H1 (cell line): ENCODE measurements around the gene RNF114. TPM values are rescaled to one million over a fixed set of nuclear protein-coding genes. Genes with fewer than 3 reads are reported as not detected.

Source experiments
- CTCF ChIA-PET: fragments of 300-600 bp; sonication (Branson Sonifier 250); formaldehyde crosslinking; loops from one replicate; lab custom pipeline; 2021; ENCODE audit not compliant: partially characterized antibody; lab: Charles Lee
- POLR2A ChIA-PET: fragments of 300-600 bp; sonication (Branson Sonifier 250); formaldehyde crosslinking; loops from one replicate; lab custom pipeline; 2021; ENCODE audit warnings: inconsistent platforms; ENCODE audit not compliant: partially characterized antibody; lab: Charles Lee
- DNase-seq, 2 experiments: peaks; one replicate each; pipeline versions ENCODE4 v3.0.0 to v3.0.0-alpha.2; 2010 to 2022; ENCODE audit warnings: low spot score in 2 of 2, low read depth in 1 of 2, mixed read lengths in 1 of 2
- FAIRE-seq: peaks from 2 replicates; lab custom pipeline; 2011; peaks lifted over from hg19 to GRCh38; lab: Jason Lieb, UNC
- H2AFZ ChIP-seq: 2 replicates; pipeline ENCODE4 v1.8.1; 2012; ENCODE audit warnings: low read length, inconsistent platforms
- H2AK5ac ChIP-seq: 2 replicates; pipeline ENCODE4 v1.6.1; 2013; ENCODE audit warnings: low read depth, low read length
- H2BK120ac ChIP-seq: replicated peaks from 2 replicates; pipeline ENCODE3; 2013; ENCODE audit warnings: low read depth, low read length, inconsistent platforms
- H2BK12ac ChIP-seq: 2 replicates; pipeline ENCODE4 v1.6.1; 2013; ENCODE audit warnings: low read depth, low read length
- H2BK15ac ChIP-seq: 2 replicates; pipeline ENCODE4 v1.6.1; 2013; ENCODE audit warnings: low read length
- H2BK20ac ChIP-seq: 2 replicates; pipeline ENCODE4 v1.6.1; 2013; ENCODE audit warnings: low read length
- H2BK5ac ChIP-seq: 2 replicates; pipeline ENCODE4 v1.6.1; 2013; ENCODE audit warnings: low read depth, low read length
- H3K14ac ChIP-seq: 2 replicates; pipeline ENCODE4 v1.6.1; 2013; ENCODE audit warnings: inconsistent platforms; ENCODE audit not compliant: insufficient read length
- H3K18ac ChIP-seq: 2 replicates; pipeline ENCODE4 v1.6.1; 2013; ENCODE audit warnings: low read length; ENCODE audit errors: extremely low read depth
- H3K23ac ChIP-seq: 2 replicates; pipeline ENCODE4 v1.6.1; 2013; ENCODE audit warnings: inconsistent platforms; ENCODE audit not compliant: insufficient read length
- H3K23me2 ChIP-seq: 2 replicates; pipeline ENCODE4 v1.6.1; 2013; ENCODE audit warnings: low read depth, low read length
- H3K27ac ChIP-seq: 2 replicates; pipeline ENCODE4 v1.6.1; 2011; ENCODE audit warnings: low read depth, low read length, inconsistent platforms
- H3K27me3 ChIP-seq, 4 experiments: replicated peaks in 1 of 4; 1 replicate in 1 of 4; 2 replicates in 3 of 4; pipeline versions ENCODE4 v1.6.1 to v1.8.1; 2011 to 2013; ENCODE audit warnings: low read length in 3 of 4, mild to moderate bottlenecking in 3 of 4, inconsistent platforms in 2 of 4, mixed read lengths in 2 of 4, moderate library complexity in 1 of 4; ENCODE audit not compliant: control insufficient read depth in 3 of 4, insufficient read depth in 3 of 4; ENCODE audit errors: extremely low read depth in 1 of 4
- H3K36me3 ChIP-seq, 4 experiments: 2 replicates each; pipeline versions ENCODE4 v1.6.1 to v1.8.1; 2011 to 2013; ENCODE audit warnings: mild to moderate bottlenecking in 4 of 4, low read length in 3 of 4, moderate library complexity in 2 of 4, control low read depth in 1 of 4, inconsistent platforms in 1 of 4; ENCODE audit not compliant: insufficient read depth in 4 of 4, control insufficient read depth in 2 of 4
- H3K4ac ChIP-seq: replicated peaks from 2 replicates; pipeline ENCODE3; 2013; ENCODE audit warnings: low read length, low read depth, mixed read lengths, inconsistent platforms; ENCODE audit not compliant: insufficient read length
- H3K4me1 ChIP-seq, 4 experiments: replicated peaks in 1 of 4; 1 replicate in 1 of 4; 2 replicates in 3 of 4; pipeline versions ENCODE4 v1.6.1 to v1.8.1; 2011 to 2013; ENCODE audit warnings: low read length in 3 of 4, inconsistent platforms in 2 of 4, mixed read lengths in 1 of 4; ENCODE audit not compliant: insufficient read depth in 4 of 4, control insufficient read depth in 3 of 4
- H3K4me2 ChIP-seq, 2 experiments: 2 replicates each; pipeline versions ENCODE4 v1.6.1 to v1.8.1; 2011 to 2013; ENCODE audit warnings: low read depth in 2 of 2, low read length in 2 of 2, control low read depth in 1 of 2, inconsistent platforms in 1 of 2, mild to moderate bottlenecking in 1 of 2; ENCODE audit not compliant: insufficient read depth in 1 of 2
- H3K4me3 ChIP-seq, 4 experiments: fragments of 200-600, 300-600 bp in 1 of 4; sonication (generic), shearing (Covaris generic), sonication (Bioruptor Twin) in 1 of 4; 2 replicates each; pipeline versions ENCODE4 v1.5.1 to v1.8.1; 2011 to 2016; ENCODE audit warnings: low read length in 4 of 4, low read depth in 3 of 4, control low read depth in 2 of 4, inconsistent platforms in 2 of 4, mild to moderate bottlenecking in 2 of 4, mixed read lengths in 1 of 4, moderate library complexity in 1 of 4; ENCODE audit not compliant: insufficient read depth in 2 of 4; ENCODE audit errors: extremely low read depth in 1 of 4
- H3K56ac ChIP-seq: replicated peaks from 2 replicates; pipeline ENCODE3; 2013; ENCODE audit warnings: low read depth, mild to moderate bottlenecking, mixed read lengths, low read length, inconsistent platforms; ENCODE audit not compliant: insufficient read length
- H3K79me1 ChIP-seq: 2 replicates; pipeline ENCODE4 v1.6.1; 2013; ENCODE audit warnings: low read depth, low read length, control low read depth
- H3K79me2 ChIP-seq, 2 experiments: 2 replicates each; pipeline versions ENCODE4 v1.6.1 to v1.8.1; 2012 to 2013; ENCODE audit warnings: low read length in 2 of 2, mild to moderate bottlenecking in 2 of 2, inconsistent platforms in 1 of 2; ENCODE audit not compliant: insufficient read depth in 2 of 2, control insufficient read depth in 1 of 2
- H3K9ac ChIP-seq, 4 experiments: replicated peaks in 1 of 4; 1 replicate in 1 of 4; 2 replicates in 3 of 4; pipeline versions ENCODE4 v1.6.1 to v1.8.1; 2011 to 2013; ENCODE audit warnings: low read depth in 3 of 4, low read length in 3 of 4, control low read depth in 2 of 4, mild to moderate bottlenecking in 2 of 4, moderate library complexity in 2 of 4, inconsistent platforms in 1 of 4; ENCODE audit errors: extremely low read depth in 1 of 4
- H3K9me3 ChIP-seq, 2 experiments: 2 replicates each; pipeline versions ENCODE4 v1.6.1 to v1.8.1; 2012 to 2013; ENCODE audit warnings: mild to moderate bottlenecking in 2 of 2, moderate library complexity in 2 of 2, control low read depth in 1 of 2, inconsistent platforms in 1 of 2, low read depth in 1 of 2, low read length in 1 of 2, mixed read lengths in 1 of 2; ENCODE audit not compliant: insufficient read depth in 2 of 2
- H4K20me1 ChIP-seq, 2 experiments: replicated peaks in 1 of 2; 2 replicates each; pipeline versions ENCODE3 to v1.8.1; 2011 to 2013; ENCODE audit warnings: inconsistent platforms in 2 of 2, low read length in 2 of 2, mild to moderate bottlenecking in 1 of 2; ENCODE audit not compliant: insufficient read depth in 2 of 2, control insufficient read depth in 1 of 2
- H4K5ac ChIP-seq: 2 replicates; pipeline ENCODE4 v1.6.1; 2013; ENCODE audit warnings: low read length, low read depth, mixed read lengths, inconsistent platforms; ENCODE audit not compliant: insufficient read length
- H4K8ac ChIP-seq: 2 replicates; pipeline ENCODE4 v1.8.0; 2013; ENCODE audit warnings: mild to moderate bottlenecking, moderate library complexity, low read length, inconsistent platforms; ENCODE audit not compliant: insufficient read depth; ENCODE audit errors: extremely low read depth
- H4K91ac ChIP-seq: replicated peaks from 2 replicates; pipeline ENCODE3; 2013; ENCODE audit warnings: low read length, mixed read lengths, inconsistent platforms; ENCODE audit not compliant: insufficient read length
- ATF2 ChIP-seq: IDR thresholded peaks from 2 replicates; pipeline ENCODE4 v1.6.1; 2012; ENCODE audit warnings: low read length, inconsistent platforms
- CHD1 ChIP-seq: IDR thresholded peaks from 2 replicates; pipeline ENCODE4 v1.6.1; 2012; ENCODE audit warnings: low read depth, low read length, improper control_type of control experiment
- HDAC6 ChIP-seq: IDR thresholded peaks from one replicate; pipeline ENCODE4 v1.7.1; 2012; ENCODE audit warnings: low read depth, mild to moderate bottlenecking, inconsistent platforms, low read length, moderate library complexity
- RFX5 ChIP-seq: IDR thresholded peaks from 2 replicates; pipeline ENCODE4 v1.6.1; 2011; ENCODE audit warnings: low read depth, low read length, improper control_type of control experiment, borderline replicate concordance
- WGBS, 2 experiments: shearing (Covaris generic) in 1 of 2; methylation state at CpG; one replicate each; pipeline versions ENCODE4 v1.1.6 to v1.1.7; 2013 to 2015; ENCODE audit warnings: low lambda C conversion rate in 2 of 2, mixed read lengths in 2 of 2, inconsistent platforms in 1 of 2, low coverage in 1 of 2, missing lambda C conversion rate in 1 of 2; ENCODE audit not compliant: insufficient replicate concordance in 2 of 2, insufficient coverage in 1 of 2, insufficient read length in 1 of 2; ENCODE audit errors: extremely low coverage in 1 of 2, missing lambda C conversion rate in 1 of 2; 5-methylcytosine and 5-hydroxymethylcytosine counted together
- long read RNA-seq, 2 experiments: library from RNA in 1 of 2; library from capped mRNA in 1 of 2; stranded (forward); transcript quantifications; one replicate each; pipeline ENCODE4 v2.0.0, GENCODE V29; 2021; ENCODE audit warnings: inconsistent platforms in 1 of 2
- polyA minus RNA-seq, 3 experiments: library from RNA; depleted of rRNA, polyadenylated mRNA; stranded (reverse); fragments of >200 nt; gene quantifications; 1 replicate in 2 of 3; 2 replicates in 1 of 3; pipeline ENCODE4 v1.2.3, GENCODE V29; 2011
- polyA plus RNA-seq, 7 experiments: library from polyadenylated mRNA; depleted of rRNA in 3 of 7; stranded (reverse) in 5 of 7; unstranded in 2 of 7; fragments of >200 nt in 5 of 7; fragments of 200-250 nt in 2 of 7; gene quantifications; 1 replicate in 5 of 7; 2 replicates in 1 of 7; 4 replicates in 1 of 7; pipeline versions ENCODE4 v1.2.1 to v1.2.3, GENCODE V29; 2011 to 2013; ENCODE audit warnings: missing spikeins in 2 of 7, mixed read lengths in 2 of 7
- total RNA-seq: library from RNA; stranded (reverse); fragmentation: NEBNext Ultra II Directional; extraction: Animal tissue kit (Norgen Biotek cat#: 25700); gene quantifications from 2 replicates; pipeline ENCODE4 v1.2.1, GENCODE V29; 2021

The RNF114 gene, protein sequence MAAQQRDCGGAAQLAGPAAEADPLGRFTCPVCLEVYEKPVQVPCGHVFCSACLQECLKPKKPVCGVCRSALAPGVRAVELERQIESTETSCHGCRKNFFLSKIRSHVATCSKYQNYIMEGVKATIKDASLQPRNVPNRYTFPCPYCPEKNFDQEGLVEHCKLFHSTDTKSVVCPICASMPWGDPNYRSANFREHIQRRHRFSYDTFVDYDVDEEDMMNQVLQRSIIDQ
- total RNA-seq = 81.7 and 82.0 TPM in 2 replicates
- 89.9 and 158 TPM in 2 replicates for polyA plus RNA-seq (2011; rRNA removed)
- 160 TPM for polyA plus RNA-seq (2011; cell fraction: cytosol; rRNA removed)
- polyA plus RNA-seq (2011; cell fraction: nucleus; rRNA removed) = 99.9 TPM
- 66.8 to 91.7 TPM (median 75.1 TPM) in 4 replicates for polyA plus RNA-seq (2012, experiment 1 of 2)
- 39.6 TPM for polyA plus RNA-seq (2012, experiment 2 of 2)
- 51.2 TPM for polyA plus RNA-seq (2013, experiment 1 of 2)
- polyA plus RNA-seq (2013, experiment 2 of 2) = 51.8 TPM
- 62.2 and 63.1 TPM in 2 replicates for polyA minus RNA-seq (2011; rRNA and poly(A)+ RNA removed)
- 69.6 TPM for polyA minus RNA-seq (2011; cell fraction: cytosol; rRNA and poly(A)+ RNA removed)
- 40.6 TPM for polyA minus RNA-seq (2011; cell fraction: nucleus; rRNA and poly(A)+ RNA removed)
- long read RNA-seq, experiment 1, transcript RNF114-201 (6 exons, 2,503 nt) = major isoform, 48 of 77 reads
- long read RNA-seq, experiment 1, partial matches to known transcripts = 3 of 77 reads
- long read RNA-seq, experiment 1, other reads (novel, unspliced or antisense) = 24 of 77 reads
- long read RNA-seq, experiment 2, transcript RNF114-201 (6 exons, 2,503 nt) = major isoform, 70 of 84 reads
- long read RNA-seq, experiment 2, partial matches to known transcripts = 3 of 84 reads
- long read RNA-seq, experiment 2, other reads (novel, unspliced or antisense) = 11 of 84 reads

DNA sequence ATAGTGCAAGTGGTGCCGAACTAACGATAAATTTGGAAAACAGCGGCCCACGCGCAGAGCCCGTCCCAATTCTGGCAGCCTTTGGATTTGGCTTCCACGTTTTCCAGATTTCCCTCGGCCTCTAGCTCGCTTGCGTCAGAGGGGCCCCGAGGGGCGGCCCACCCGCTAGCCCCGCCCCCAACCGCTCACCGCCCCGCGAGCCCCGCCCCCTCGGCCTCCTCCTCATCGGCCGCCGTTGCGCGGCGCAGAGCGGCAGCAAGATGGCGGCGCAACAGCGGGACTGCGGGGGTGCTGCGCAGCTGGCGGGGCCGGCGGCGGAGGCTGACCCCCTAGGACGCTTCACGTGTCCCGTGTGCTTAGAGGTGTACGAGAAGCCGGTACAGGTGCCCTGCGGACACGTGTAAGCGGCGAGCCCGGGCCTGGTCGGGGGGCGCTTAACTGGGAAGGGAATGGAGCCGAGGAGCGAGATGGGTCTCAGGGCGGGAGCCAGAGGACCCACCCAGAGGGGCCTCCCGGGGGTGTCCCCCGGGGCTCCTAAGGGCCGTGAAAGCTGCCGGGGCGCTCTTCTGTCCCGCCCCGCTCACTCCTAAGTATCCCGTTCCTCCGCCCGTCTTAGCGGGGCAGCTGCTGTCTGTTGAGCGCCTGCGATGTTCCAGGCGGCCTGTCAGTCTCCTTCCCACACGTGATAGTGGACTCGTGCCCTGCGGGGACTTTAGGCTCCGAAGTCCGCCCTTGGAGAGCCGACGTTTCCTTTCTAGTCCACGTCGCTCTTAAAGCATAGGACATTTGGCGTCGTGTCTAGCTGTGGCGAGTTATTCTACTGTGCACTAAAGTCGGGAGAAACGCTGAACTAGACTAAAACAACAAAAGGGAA is at the start of gene RNF114:
RNF114 (plus strand) TSS at position 245 of the 874 bp plus-strand sequence; CDS start at position 261, 16 bp downstream.
- Histone ChIP-seq H2AFZ (no peak within 1 kb of the TSS; the same call in 1 of the 2 replicates), H3K27ac (peak within 1 kb of the TSS; percentile 76; the same call in 1 of the 2 replicates), H3K56ac (no peak within 1 kb of the TSS), H3K79me1 (peaks cover 10% of the 10 kb centered on the region), H2BK5ac (0 out of 2 replicates have a peak within 1 kb of the TSS, but pooled peaks have one; percentile 60), H2BK20ac (0 out of 2 replicates have a peak within 1 kb of the TSS, but pooled peaks have one; percentile 61), H3K14ac (no peak within 1 kb of the TSS), H3K23ac (no peak within 1 kb of the TSS), H2BK15ac (0 out of 2 replicates have a peak within 1 kb of the TSS, but pooled peaks have one; percentile 92), H4K91ac (peak within 1 kb of the TSS; percentile 65), H4K5ac (no peak within 1 kb of the TSS), H3K4ac (no peak within 1 kb of the TSS), H3K23me2 (peaks cover 7% of the 10 kb centered on the region; the same call in 1 of the 2 replicates), H3K27me3 (no peaks in the 10 kb centered on the region), H3K4me2 (peak within 1 kb of the TSS; percentile 94 to 98), H3K79me2 (peaks cover 19 to 49% of the 10 kb centered on the region in 2 experiments), H2BK12ac (peak within 1 kb of the TSS; percentile 68; the same call in 1 of the 2 replicates), H2AK5ac (no peak within 1 kb of the TSS), H2BK120ac (no peak within 1 kb of the TSS), H4K8ac (peak within 1 kb of the TSS; percentile 54; the same call in 1 of the 2 replicates), H4K20me1 (peaks cover 6 to 10% of the 10 kb centered on the region in 2 experiments), H3K18ac (peak within 1 kb of the TSS; percentile 28; the same call in 1 of the 2 replicates), H3K9ac (peak within 1 kb of the TSS; percentile 49 to 77 (median 66)), H3K4me3 (peak within 1 kb of the TSS; percentile 74 to 99 (median 91)), H3K9me3 (no peaks in the 10 kb centered on the region), H3K4me1 (peaks cover 3 to 14% (median 8%) of the 10 kb centered on the region in 4 experiments; a peak in 5 of 7 replicates), H3K36me3 (peaks cover 0 to 10% (median 0%) of the 10 kb centered on the region in 4 experiments; a peak in 4 of 8 replicates)
- DNase-seq (peak; percentile 44 to 88), FAIRE-seq (no peak)
- ChIA-PET POLR2A (interaction anchor here (1.1 to 1.7 kb wide), 6 partner anchors 14 to 133 kb away, joined by 3 to 5 read pairs (median 4); partner anchors contain the start of gene SNAI1), CTCF (interaction anchor here (0.8 to 1.7 kb wide), 4 partner anchors 11 to 242 kb away, joined by 3 to 10 read pairs (median 4); no protein-coding TSS in a partner anchor)
- WGBS, 2 experiments = 5% methylated on average over 52 of the region's 79 CpGs; no CpG with 5 or more reads in 1 of the 2 experiments
- TF ChIP-seq RFX5 (no peak), ATF2 (no peak), CHD1 (no peak), HDAC6 (no peak)
